ENCODE measurements around the gene PARVA.

DNA sequence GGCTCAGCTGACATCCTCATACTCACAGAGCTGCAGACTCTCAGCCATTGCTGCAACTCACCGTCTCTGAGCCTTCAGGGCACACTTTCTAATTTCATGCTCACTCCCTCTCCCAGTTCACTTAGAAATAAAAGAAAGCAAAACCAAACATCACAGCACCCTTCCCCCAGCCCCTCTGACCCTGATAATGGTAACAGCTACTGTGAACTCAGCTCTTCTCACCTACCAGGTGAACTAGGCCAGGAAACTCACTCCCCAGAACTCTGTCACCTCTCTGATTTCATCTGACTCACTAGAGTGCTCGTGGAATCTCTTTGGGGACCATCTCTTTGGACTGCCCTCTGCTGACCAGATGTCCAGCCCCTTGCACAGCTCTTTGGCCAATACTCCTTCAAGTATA lies 14.5 kb upstream of the PARVA start:
- TF ChIP-seq POLR2A (IDR thresholded peaks at IDR 0.05), result no peak
- TF ChIP-seq, protein P1, sequence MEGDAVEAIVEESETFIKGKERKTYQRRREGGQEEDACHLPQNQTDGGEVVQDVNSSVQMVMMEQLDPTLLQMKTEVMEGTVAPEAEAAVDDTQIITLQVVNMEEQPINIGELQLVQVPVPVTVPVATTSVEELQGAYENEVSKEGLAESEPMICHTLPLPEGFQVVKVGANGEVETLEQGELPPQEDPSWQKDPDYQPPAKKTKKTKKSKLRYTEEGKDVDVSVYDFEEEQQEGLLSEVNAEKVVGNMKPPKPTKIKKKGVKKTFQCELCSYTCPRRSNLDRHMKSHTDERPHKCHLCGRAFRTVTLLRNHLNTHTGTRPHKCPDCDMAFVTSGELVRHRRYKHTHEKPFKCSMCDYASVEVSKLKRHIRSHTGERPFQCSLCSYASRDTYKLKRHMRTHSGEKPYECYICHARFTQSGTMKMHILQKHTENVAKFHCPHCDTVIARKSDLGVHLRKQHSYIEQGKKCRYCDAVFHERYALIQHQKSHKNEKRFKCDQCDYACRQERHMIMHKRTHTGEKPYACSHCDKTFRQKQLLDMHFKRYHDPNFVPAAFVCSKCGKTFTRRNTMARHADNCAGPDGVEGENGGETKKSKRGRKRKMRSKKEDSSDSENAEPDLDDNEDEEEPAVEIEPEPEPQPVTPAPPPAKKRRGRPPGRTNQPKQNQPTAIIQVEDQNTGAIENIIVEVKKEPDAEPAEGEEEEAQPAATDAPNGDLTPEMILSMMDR (IDR thresholded peaks at IDR 0.05), result no peak
